ENCODE results near the gene DLG5. TPM values are rescaled to one million over a fixed set of nuclear protein-coding genes. Genes with fewer than 3 reads are reported as not detected.

The DLG5 gene
- total and polyA plus RNA-seq, 4 donors = 6.6 to 33.2 (median 15.8) TPM

DNA sequence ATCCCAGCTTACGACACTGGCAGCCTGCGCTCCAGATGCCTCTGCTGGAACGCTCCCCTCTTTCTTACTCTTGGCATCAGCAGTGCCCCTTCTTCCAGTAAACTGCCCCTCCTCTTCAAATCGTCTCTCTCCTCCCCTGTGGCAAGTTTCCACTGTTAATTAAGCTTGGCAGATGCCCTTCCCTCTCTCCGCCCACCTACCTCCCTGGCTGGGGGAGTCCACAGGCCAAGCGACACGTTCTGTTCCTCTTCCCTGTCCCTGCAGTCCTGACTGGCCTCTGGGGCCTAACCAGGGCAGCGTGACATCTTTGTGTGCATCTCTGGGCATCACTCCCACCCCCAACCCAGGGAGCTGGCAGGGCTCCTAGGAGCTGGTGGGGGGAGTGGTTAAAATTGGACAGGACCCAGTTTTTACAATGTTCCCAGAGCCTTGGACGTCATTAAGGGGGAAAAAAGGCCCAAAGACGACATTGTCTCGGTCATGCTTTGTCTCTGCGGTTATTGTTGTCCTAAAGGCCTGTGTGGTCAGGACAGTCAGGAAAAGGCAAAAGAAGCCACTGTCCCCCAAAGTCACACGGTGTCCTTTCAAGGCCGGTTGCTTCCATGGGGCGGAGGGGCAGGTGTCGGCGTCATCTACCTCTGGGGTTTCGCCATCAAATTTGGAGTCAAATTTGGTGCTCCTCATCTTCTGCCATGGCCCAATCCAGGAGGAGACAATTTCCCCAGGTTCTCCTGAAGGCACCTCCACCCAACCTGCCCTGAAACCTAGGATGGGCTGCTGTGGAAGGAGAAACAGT is 54.2 kb downstream of the DLG5 start:
- Histone ChIP-seq H3K4me3 (no peak overlapping the region), H3K9me3 (ENCODE audit: control insufficient read depth in 4 of 4, insufficient read depth in 3 of 4, low read length in 3 of 4) (no peaks in the 10 kb centered on the region), H3K36me3 (ENCODE audit: control insufficient read depth in 4 of 4, insufficient read depth in 4 of 4, low read length in 4 of 4) (peaks cover 0 to 4% (median 0%) of the 10 kb centered on the region in 4 donors), H3K9ac (ENCODE audit: insufficient read depth in 1 of 2, low read length in 2 of 2) (no peak overlapping the region), H3K27me3 (ENCODE audit: control insufficient read depth in 3 of 3, insufficient read depth in 3 of 3, low read length in 2 of 3) (no peaks in the 10 kb centered on the region), H3K27ac (ENCODE audit: low read depth in 1 of 2, low read length in 1 of 2) (no peak overlapping the region), H3K4me1 (ENCODE audit: control insufficient read depth in 5 of 5, insufficient read depth in 5 of 5, low read length in 5 of 5) (peaks cover 0 to 16% (median 9%) of the 10 kb centered on the region in 5 donors)
- 82 to 87% methylated on average over 18 of the region's 18 CpGs for WGBS, 2 donors
- TF ChIP-seq, protein P1, sequence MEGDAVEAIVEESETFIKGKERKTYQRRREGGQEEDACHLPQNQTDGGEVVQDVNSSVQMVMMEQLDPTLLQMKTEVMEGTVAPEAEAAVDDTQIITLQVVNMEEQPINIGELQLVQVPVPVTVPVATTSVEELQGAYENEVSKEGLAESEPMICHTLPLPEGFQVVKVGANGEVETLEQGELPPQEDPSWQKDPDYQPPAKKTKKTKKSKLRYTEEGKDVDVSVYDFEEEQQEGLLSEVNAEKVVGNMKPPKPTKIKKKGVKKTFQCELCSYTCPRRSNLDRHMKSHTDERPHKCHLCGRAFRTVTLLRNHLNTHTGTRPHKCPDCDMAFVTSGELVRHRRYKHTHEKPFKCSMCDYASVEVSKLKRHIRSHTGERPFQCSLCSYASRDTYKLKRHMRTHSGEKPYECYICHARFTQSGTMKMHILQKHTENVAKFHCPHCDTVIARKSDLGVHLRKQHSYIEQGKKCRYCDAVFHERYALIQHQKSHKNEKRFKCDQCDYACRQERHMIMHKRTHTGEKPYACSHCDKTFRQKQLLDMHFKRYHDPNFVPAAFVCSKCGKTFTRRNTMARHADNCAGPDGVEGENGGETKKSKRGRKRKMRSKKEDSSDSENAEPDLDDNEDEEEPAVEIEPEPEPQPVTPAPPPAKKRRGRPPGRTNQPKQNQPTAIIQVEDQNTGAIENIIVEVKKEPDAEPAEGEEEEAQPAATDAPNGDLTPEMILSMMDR (IDR thresholded peaks at IDR 0.05; ENCODE audit: control extremely low read depth, extremely low read depth) = no peak
- ATAC-seq (ENCODE audit: insufficient read depth, low FRiP score) (no peak), DNase-seq (peak; percentile 58 to 64 (median 62))

DNA sequence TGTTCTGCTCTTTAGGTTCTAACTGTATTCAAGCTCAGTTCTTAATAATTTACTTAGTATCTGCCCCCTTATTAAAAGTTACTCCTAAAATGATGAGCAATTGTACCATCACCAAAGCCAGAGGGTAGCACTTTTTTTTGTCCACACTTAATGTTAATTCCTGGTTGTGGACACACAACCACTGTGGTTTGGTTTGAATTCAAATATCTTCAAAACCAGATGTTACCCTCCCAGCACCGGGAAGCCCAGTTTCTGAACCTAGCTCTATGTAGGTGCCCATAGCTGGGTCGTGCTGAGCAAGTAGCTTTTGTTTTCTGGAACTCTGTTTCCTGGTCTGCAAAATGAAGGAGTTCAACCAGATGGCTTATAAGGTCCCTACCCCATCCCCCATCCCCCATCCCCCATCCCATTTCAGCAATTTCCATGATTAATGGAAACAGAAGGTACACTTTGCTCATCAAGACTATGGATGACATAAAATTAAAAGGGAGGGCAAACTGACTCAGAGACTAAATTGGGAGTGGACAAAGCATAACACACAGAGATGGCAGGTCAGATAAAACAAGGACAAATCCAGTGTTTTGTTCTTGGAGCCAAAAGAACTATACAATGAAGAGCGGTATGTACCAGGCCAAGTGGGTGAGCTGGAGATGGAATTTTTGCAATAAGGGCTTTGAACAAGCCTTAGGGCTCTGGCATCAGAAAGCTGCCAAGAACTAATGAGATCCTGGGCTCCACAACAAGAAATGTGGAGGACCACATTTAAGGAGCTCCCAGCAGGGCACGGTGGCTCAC is 56.7 kb downstream of the DLG5 start:
- TF ChIP-seq, protein P1 (IDR thresholded peaks at IDR 0.05; ENCODE audit: control extremely low read depth, extremely low read depth) = no peak
- no peaks in the 10 kb centered on the region for H3K9me3 ChIP-seq (ENCODE audit: control insufficient read depth in 4 of 4, insufficient read depth in 3 of 4, low read length in 3 of 4)
- WGBS, 2 donors = 90% methylated on average over 4 of the region's 4 CpGs
- no peak overlapping the region for H3K9ac ChIP-seq (ENCODE audit: insufficient read depth in 1 of 2, low read length in 2 of 2)
- H3K36me3 ChIP-seq (ENCODE audit: control insufficient read depth in 4 of 4, insufficient read depth in 4 of 4, low read length in 4 of 4) = peaks cover 0 to 6% (median 3%) of the 10 kb centered on the region in 4 donors
- no peak overlapping the region for H3K27ac ChIP-seq (ENCODE audit: low read depth in 1 of 2, low read length in 1 of 2)
- H3K4me1 ChIP-seq (ENCODE audit: control insufficient read depth in 5 of 5, insufficient read depth in 5 of 5, low read length in 5 of 5) = peaks cover 0 to 23% (median 9%) of the 10 kb centered on the region in 5 donors
- no peak overlapping the region for H3K4me3 ChIP-seq
- ATAC-seq (ENCODE audit: insufficient read depth, low FRiP score) (no peak), DNase-seq (no peak)
- H3K27me3 ChIP-seq (ENCODE audit: control insufficient read depth in 3 of 3, insufficient read depth in 3 of 3, low read length in 2 of 3) = no peaks in the 10 kb centered on the region

DNA sequence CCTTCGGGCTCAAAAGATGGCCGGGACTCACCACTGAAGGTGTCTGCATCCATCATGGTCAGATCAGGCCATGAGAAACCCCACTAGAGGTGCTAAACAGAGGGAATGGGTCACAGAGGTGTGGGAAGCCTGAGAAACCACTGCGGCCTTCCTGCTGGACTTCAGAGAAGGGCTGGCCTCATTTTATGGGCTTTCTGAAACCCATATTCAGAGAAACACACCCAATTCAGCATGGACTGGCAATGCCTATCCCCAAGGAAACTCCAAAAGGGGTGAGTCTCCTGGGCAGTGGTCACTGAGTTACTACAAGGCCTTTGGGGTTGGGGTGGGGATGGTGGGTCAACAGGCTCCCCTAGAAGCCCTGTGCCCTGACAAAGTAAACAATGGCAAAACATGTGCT is 58.0 kb downstream of the DLG5 start:
- ATAC-seq (ENCODE audit: insufficient read depth, low FRiP score) (no peak), DNase-seq (no peak)
- peaks cover 0 to 22% (median 8%) of the 10 kb centered on the region in 5 donors for H3K4me1 ChIP-seq (ENCODE audit: control insufficient read depth in 5 of 5, insufficient read depth in 5 of 5, low read length in 5 of 5)
- TF ChIP-seq, protein P1 (IDR thresholded peaks at IDR 0.05; ENCODE audit: control extremely low read depth, extremely low read depth) = no peak
- H3K27ac ChIP-seq (ENCODE audit: low read depth in 1 of 2, low read length in 1 of 2) = no peak overlapping the region
- no peaks in the 10 kb centered on the region for H3K9me3 ChIP-seq (ENCODE audit: control insufficient read depth in 4 of 4, insufficient read depth in 3 of 4, low read length in 3 of 4)
- H3K36me3 ChIP-seq (ENCODE audit: control insufficient read depth in 4 of 4, insufficient read depth in 4 of 4, low read length in 4 of 4) = peaks cover 0 to 6% (median 4%) of the 10 kb centered on the region in 4 donors
- H3K9ac ChIP-seq (ENCODE audit: insufficient read depth in 1 of 2, low read length in 2 of 2) = no peak overlapping the region
- H3K27me3 ChIP-seq (ENCODE audit: control insufficient read depth in 3 of 3, insufficient read depth in 3 of 3, low read length in 2 of 3) = no peaks in the 10 kb centered on the region
- WGBS, 2 donors = 94% methylated on average over 3 of the region's 3 CpGs
- no peak overlapping the region for H3K4me3 ChIP-seq
